ENCODE measurements around the gene SLC25A3.

GRCh38 chr12:98579835-98580234 lies 13.7 kb upstream of the SLC25A3 start:
- TF ChIP-seq CTCF (IDR thresholded peaks at IDR 0.05) (no peak), NFE2L1 (CRISPR knock-in tag; IDR thresholded peaks at IDR 0.05) (no peak), ZNF416 (CRISPR knock-in tag; IDR thresholded peaks at IDR 0.05) (no peak), TP53 (CRISPR knock-in tag; IDR thresholded peaks at IDR 0.05) (no peak), NFYB (CRISPR knock-in tag; conservative IDR thresholded peaks at IDR 0.05; ENCODE audit: low read depth) (no peak), JUN (CRISPR knock-in tag; IDR thresholded peaks at IDR 0.05) (no peak), ZBTB43 (CRISPR knock-in tag; IDR thresholded peaks at IDR 0.05) (no peak), E2F1 (CRISPR knock-in tag; IDR thresholded peaks at IDR 0.05) (no peak), MYBL2 (CRISPR knock-in tag; IDR thresholded peaks at IDR 0.05) (no peak), IRF2 (CRISPR knock-in tag; IDR thresholded peaks at IDR 0.05; ENCODE audit: borderline replicate concordance, low read depth) (no peak)
- TF ChIP-seq, protein P1, sequence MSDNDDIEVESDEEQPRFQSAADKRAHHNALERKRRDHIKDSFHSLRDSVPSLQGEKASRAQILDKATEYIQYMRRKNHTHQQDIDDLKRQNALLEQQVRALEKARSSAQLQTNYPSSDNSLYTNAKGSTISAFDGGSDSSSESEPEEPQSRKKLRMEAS (CRISPR knock-in tag; IDR thresholded peaks at IDR 0.05), result no peak
- TF ChIP-seq, protein P2, sequence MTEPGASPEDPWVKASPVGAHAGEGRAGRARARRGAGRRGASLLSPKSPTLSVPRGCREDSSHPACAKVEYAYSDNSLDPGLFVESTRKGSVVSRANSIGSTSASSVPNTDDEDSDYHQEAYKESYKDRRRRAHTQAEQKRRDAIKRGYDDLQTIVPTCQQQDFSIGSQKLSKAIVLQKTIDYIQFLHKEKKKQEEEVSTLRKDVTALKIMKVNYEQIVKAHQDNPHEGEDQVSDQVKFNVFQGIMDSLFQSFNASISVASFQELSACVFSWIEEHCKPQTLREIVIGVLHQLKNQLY (CRISPR knock-in tag; IDR thresholded peaks at IDR 0.05), result no peak
